ENCODE results near the gene MACF1. TPM values are rescaled to one million over a fixed set of nuclear protein-coding genes. Genes with fewer than 3 reads are reported as not detected.
"Not testable (repeated sequence)": the region's sequence is repeated elsewhere in the genome, so short reads cannot be mapped to it uniquely, and the experiment has no call there.

Gene MACF1
- total RNA-seq, 1 experiment from 2014 or later = 134 TPM

DNA sequence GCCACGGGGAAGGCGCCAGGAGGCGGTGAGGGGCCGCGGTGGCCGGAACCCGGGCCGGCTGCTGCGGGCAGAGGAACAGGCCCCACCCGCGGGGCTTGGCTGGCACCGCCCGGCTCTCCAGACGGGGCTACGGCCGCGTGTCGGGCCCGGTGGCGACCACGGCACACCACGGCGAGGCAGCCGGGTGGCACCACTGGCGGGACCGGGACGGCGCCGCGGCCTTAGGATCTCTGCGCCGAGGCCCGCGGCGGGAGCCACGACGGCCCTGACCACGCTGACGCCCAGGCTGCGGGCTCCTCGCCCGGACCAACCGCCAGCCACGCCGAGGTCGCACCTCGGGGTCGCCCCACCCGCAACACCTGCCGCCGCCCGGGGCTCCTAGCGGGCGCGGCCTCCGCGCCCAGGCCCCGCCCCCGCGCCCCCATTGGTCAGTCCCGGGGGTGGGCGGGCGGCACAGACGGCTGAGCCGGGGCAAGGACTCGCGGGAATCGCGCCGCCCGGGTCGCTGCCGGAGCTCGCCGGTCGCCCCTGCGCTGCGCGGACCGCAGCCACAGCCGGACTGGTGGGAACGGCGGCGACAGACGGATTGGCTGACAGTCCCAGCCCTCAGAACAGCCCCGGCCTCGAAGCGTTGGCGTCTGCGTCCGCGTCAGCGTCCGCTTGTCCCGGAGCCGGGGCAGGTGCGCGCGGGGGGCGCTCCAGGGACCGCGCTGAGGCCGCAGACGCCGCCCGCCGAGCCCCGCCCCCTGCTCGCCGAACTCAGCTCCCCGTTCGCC lies 286.8 kb downstream of the MACF1 start, which contains the start of gene BMP8A:
BMP8A (plus strand) TSS at position 491 of the 776 bp plus-strand sequence. CDS start 356 bp downstream, outside the sequence.
- in situ Hi-C loops (cut with HindIII; ENCODE audit: low sequenced_read_pairs) = no loop called here
- DNase-seq (ENCODE audit: low spot score) = peak; percentile 28

DNA sequence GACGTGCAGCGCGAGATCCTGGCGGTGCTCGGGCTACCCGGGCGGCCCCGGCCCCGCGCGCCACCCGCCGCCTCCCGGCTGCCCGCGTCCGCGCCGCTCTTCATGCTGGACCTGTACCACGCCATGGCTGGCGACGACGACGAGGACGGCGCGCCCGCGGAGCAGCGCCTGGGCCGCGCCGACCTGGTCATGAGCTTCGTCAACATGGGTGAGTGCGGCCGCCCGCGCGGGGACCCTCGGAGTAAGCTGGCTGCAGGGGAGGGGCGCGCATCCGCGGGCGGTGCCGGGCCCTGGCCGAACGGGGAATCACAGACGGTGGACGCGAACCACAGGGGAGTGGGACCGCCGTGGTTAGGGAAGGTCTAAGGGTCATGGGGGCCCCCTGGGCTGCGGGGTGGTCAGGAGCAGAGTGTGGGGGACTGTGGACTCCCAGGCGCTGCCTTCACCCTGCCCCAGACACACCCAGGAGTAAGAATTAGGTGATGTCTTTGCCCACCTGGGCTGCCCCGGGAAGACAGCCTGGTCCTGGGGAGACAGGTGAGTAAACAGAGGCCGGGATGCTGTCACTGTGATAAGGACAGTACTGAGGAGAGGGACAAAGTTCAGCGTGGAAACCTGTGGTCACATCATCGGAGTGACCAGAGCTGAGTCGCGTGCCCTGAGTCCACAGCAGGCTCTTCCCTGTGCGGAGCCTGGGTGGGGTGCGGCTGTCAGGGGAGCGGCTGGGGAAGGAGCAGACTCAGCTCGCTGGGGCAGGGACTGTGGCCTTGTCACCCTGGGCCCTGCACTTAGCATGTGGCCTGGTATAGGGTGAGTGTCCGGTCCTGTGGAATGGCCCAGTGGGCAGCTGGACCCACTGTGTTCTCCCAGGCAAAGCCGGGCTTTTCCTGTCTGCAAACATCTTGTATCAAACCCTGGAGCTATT lies 287.9 kb downstream of the MACF1 start:
- in situ Hi-C loops (cut with HindIII; ENCODE audit: low sequenced_read_pairs); DNase-seq (ENCODE audit: low spot score): not testable (repeated sequence)

DNA sequence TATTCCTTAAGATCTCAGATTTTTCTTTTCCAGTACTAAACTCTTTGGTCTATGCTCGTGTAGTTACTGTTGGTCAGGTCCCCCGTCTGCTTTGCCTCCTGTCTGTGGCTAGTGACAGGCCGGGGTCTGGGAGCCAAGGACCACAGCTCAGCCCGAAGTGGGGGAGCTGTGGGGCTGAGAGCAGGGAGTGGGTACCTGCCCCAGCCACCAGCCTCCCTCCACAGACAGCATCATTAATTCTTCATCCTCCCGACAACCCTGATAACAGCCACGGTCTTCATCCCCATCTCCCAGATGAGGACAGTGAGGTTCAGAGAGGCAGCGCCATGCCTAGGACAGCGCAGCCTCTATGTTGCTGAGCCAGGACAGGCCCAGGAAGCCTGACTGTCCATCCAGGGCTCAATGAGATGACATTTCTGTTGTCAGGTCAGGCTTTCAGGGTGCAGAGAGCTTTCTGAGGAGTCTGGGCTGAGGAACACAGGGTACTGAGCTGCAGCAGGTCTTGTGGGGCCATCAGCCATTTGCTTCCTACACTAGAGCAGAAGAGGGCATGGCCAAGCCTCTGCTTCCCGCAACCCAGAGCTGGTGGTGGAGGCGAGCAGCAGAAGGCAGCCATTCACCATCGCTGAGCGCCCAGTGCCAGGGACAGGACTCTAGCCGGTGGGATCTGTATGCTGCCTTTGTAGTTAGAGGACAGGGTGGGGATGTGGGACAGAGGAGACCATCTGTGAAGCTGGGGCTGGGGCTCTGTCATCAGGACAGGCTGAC lies 288.7 kb downstream of the MACF1 start:
- in situ Hi-C loops (cut with HindIII; ENCODE audit: low sequenced_read_pairs); DNase-seq (ENCODE audit: low spot score): not testable (repeated sequence)

DNA sequence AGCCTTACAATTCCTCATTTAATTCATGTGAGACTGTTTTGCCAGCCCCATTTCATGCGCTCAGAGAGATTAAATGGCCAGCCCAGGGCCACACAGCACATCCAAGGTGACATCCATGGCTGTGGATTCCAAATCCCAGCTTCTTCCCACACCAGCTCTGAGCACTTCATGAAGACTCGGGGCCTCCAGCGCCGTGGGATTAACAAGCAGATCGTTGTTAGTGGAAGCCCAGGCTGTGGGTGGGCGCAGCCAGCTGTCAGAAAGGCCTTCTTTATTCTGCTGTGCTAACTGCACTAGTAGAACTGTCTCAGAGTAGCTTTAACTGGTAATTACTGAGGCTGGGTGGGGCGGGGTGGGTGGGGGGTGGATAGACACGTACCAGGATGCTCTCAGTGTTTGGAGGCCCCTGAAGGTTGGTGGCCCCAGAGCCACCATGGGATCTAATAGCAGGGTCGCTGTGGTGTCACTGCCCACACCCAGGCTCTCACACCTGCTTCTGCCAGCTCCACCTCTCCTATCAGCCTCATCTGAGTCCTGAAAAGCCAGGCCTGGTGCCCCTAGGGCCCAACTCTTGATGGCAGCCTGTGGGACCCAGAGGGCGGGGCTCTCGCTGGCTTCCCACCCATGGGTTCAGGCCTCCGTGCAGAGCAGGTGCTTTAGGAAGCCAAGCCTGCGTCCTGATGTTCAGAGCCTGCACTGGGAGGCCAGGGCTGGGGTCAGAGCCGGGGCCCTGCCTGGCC lies 290.3 kb downstream of the MACF1 start:
- DNase-seq (ENCODE audit: low spot score) = no peak
- in situ Hi-C loops (cut with HindIII; ENCODE audit: low sequenced_read_pairs) = no loop called here

DNA sequence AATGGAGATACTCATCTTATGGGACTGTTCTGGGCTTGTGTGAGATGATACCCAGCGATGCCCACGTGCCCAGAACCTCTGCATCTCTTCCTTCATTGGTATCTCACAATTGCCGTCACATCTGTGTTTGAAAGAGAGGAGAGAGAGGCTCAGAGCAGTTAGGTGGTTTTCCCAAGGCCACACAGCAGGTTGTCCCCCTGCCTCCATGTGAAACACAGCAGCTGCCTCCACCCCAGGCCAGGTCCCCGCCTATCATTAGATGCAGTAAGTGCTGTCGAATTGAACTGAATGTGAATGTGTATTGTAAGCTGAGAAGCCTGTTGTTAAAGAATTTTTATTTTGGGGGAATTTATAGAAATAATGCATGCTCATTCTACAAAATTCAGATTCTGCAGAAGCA lies 292.0 kb downstream of the MACF1 start:
- in situ Hi-C loops (cut with HindIII; ENCODE audit: low sequenced_read_pairs); DNase-seq (ENCODE audit: low spot score): not testable (repeated sequence)

DNA sequence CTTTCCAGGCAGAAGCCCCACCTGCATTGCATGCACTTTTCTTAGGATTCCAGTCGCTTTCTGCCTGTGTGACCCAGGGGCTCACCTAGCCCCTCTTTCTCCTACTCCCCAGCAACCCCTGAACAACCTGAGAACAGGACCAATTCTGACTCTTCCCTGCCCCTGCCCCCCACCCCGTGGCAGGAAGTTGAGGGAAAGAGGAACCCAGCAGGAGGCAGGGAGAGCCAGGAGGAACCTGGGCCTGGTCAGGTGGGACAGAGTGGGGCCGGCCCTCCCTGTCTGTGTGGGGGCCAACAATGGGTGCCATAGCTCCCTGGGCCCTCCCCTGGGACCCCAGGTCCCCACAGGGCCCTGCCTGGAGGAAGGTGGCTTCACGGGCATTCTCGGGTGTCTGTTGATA lies 293.1 kb downstream of the MACF1 start:
- in situ Hi-C loops (cut with HindIII; ENCODE audit: low sequenced_read_pairs) = no loop called here
- DNase-seq (ENCODE audit: low spot score) = no peak

DNA sequence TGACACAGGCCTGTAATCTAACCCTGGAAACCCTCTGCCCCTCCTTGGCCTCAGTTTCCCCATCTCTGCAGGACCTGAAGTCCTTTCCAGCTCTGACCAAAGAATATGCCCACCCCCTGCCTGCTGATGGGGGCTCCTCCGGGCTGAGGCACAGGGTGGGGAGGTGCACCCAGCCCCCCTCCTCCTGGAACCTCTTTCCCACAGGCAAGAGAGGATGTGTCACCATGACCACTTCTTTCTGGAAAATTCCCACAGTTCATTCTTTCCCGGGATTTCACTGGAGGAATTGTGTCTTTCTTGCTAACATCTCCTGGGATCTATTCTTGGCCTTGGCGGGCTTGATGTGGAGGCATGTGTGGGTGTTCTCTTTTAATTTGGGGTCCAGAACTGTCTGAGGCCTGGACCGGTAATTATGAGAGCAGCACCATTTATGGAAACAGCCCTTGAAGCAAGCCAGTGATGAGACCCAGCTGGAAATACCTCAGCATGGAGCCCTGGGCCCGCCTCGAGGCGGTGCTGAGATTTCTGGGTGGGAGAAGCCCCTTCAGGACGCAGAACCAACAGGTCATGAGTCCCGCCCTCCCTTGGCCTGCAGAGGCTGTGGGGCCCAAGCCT lies 293.7 kb downstream of the MACF1 start:
- DNase-seq (ENCODE audit: low spot score); in situ Hi-C loops (cut with HindIII; ENCODE audit: low sequenced_read_pairs): not testable (repeated sequence)

DNA sequence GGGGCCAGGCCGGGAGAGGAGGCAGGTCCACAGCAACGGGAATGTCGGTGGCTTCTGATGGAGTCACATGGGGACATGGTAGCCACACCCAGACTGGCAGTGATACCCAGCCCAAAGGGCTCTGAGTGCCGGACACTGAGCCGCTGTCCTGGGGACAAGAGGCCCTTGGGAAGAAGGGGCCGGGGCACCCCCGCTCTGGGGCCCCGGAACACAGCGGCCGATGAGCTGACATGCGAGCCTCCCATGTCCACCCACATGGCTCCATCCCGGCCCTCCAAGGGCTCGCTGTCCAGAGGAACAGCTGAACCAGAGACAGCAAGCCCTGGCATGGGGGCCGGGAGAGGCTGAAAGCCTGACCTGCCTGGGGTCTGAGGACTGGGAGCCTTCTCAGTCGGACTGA lies 294.3 kb downstream of the MACF1 start:
- DNase-seq (ENCODE audit: low spot score); in situ Hi-C loops (cut with HindIII; ENCODE audit: low sequenced_read_pairs): not testable (repeated sequence)

DNA sequence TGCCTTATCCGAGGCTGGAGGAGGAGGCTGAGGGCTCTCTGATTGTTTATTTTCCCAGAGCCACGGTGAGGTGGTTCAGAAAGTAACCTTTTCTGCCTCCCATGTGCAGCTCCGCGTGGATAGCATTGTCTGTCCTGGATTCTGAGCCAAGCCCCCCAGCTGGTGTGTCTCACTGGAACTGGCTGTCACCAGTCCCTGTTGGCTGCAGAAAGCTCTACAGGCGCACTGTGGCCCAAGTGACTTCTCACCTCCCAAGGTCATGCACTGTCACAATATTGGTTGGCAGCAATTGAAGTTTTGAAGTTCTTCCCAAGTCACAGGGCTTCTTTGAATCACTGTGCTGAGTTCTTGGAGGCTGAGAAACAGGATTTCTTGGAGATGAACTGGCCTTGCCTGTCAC lies 295.2 kb downstream of the MACF1 start:
- no peak for DNase-seq (ENCODE audit: low spot score)
- in situ Hi-C loops (cut with HindIII; ENCODE audit: low sequenced_read_pairs) = no loop called here

DNA sequence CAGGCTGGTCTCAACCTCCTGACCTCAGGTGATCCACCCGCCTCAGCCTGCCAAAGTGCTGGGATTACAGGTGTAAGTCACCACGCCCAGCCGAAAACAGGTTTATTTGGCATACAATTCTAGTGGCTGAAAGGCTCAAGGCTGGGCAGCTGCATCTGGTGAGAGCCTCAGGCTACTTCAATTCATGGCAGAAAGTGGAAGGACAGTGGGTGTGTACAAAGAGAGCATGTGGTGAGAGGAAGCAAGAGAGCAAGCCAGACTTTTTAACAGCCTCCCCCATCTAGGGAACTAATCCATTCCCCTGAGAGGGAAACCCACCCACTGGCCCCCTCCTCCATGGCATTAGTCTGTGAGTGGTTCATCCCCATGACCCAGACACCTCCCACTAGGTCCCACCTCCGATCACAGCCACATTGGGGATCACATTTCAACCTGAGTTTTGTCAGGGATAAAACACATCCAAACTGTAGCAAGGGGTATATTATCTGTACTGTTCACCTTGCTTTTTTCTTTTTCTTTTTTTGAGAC lies 296.4 kb downstream of the MACF1 start:
- in situ Hi-C loops (cut with HindIII; ENCODE audit: low sequenced_read_pairs) = no loop called here
- no peak for DNase-seq (ENCODE audit: low spot score)

DNA sequence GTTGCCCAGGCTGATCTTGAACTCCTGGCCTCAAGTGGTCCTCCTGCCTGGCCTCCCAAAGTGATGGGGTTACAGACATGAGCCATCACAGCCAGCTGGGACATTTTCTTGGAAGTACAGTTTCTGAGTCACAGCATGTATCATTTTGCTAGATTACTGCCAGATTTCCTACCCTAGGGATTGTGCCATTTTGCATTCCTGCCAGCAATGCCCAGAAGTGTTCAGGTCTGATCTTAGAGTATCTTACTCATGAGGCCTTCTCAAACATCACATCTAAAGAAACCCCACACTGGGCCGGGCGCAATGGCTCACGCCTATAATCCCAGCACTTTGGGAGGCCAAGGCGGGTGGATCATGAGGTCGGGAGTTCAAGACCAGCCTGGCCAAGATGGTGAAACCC lies 297.2 kb downstream of the MACF1 start:
- in situ Hi-C loops (cut with HindIII; ENCODE audit: low sequenced_read_pairs) = no loop called here
- no peak for DNase-seq (ENCODE audit: low spot score)

DNA sequence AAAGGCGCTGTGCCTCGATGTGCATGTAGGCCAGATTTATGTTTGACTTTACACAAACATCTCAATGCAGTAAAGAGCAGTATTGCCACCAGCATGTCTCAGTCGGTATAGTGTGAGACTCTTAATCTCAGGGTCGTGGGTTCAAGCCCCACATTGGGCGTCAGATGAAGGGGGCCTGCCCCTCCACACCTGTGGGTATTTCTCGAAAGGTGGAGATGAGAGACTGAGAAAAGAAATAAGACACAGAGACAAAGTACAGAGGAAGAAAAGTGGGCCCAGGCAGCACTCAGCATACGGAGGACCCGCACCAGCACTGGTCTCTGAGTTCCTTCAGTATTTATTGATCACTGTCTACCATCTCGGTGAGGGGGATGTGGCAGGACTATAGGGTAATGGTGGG lies 299.9 kb downstream of the MACF1 start:
- DNase-seq (ENCODE audit: low spot score); in situ Hi-C loops (cut with HindIII; ENCODE audit: low sequenced_read_pairs): not testable (repeated sequence)

DNA sequence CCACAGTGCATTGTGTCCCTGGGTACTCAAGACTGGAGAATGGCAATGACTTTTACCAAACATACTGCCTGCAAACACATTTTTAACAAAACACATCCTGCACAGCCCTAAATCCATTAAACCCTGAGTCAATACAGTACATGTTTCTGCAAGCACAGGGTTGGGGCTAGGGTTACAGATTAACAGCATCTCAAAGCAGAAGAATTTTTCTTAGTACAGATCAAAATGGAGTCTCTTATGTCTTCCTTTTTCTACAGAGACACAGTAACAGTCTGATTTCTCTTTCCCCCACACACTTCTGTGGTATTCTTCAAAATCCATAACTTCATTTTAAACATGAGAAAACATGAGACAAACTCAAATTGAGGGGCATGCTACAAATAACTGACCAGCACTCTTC lies 300.8 kb downstream of the MACF1 start:
- in situ Hi-C loops (cut with HindIII; ENCODE audit: low sequenced_read_pairs) = no loop called here
- no peak for DNase-seq (ENCODE audit: low spot score)

DNA sequence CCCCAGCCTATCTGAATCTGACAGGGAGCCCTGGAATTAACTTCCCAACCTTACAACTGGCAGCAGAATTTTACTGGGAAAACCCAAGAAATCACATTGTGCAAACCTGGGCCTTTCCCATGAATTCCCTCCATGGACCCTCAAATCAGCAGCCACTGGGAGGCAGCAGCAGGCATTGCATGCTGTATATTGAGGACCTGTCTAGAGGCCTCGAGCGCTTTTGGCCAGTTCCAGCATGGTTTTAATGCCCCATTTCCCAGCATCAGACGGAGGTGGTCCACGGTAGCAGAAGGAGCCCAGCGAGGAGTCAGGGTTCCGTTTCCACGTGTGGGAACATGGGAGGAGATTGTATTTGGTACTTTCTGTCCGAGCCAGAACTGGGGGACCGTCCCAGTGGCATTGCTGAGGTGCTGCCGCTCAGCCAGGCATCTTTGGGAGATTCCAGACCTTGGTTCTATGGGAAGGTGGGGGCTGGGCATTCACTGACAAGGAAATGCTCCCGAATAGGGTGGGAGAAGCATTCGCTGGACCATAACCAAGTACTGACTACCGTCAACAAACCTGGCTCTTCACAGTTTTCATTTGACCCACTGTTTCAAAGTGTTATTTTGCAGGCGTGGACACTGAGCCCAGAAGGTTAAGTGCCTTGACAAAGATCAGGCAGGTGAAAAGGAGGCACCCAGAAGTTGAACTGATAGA lies 302.9 kb downstream of the MACF1 start:
- in situ Hi-C loops (cut with HindIII; ENCODE audit: low sequenced_read_pairs) = no loop called here
- peak; percentile 36 for DNase-seq (ENCODE audit: low spot score)

DNA sequence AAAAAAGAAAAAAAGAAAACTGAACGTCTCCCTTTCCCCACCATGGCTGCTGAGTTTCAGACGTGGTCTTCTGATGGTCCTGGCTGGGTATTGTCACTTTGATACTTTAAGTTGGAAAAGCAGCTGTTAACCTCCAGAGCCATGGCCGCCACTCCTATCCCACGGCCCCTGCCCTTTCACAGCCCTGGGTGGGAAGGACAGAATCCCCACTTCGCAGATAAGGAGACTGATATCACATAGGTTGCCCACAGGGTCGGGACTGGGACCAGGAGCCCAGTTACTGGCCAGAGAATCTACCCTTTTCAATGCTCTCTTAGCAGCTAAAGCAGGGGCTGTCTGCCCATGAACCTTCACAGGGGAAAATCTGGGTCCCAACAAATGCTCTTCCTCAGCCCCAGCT lies 303.8 kb downstream of the MACF1 start:
- in situ Hi-C loops (cut with HindIII; ENCODE audit: low sequenced_read_pairs) = no loop called here
- DNase-seq (ENCODE audit: low spot score) = no peak

DNA sequence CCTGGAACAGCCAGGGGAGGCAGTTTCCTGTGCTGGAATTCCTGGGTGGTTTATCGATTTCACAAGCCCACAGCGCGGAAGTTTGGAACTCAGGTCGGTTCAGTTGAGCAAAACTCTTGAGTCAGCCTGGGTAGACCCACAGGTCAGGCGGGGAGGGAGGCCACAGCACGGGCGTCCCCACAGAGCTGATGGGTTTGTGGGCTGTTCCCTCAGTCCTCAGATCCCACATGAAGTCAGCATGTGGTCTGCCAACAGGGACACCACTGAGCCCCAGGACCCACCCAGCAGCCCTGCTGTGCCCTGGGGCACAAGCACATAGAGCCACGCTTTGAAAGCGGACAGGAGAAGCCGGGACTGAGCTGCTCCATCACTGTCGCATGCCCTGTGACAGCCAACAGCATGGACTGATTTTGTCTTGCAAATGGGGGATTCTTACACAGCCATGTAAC lies 304.4 kb downstream of the MACF1 start:
- no peak for DNase-seq (ENCODE audit: low spot score)
- in situ Hi-C loops (cut with HindIII; ENCODE audit: low sequenced_read_pairs) = no loop called here

DNA sequence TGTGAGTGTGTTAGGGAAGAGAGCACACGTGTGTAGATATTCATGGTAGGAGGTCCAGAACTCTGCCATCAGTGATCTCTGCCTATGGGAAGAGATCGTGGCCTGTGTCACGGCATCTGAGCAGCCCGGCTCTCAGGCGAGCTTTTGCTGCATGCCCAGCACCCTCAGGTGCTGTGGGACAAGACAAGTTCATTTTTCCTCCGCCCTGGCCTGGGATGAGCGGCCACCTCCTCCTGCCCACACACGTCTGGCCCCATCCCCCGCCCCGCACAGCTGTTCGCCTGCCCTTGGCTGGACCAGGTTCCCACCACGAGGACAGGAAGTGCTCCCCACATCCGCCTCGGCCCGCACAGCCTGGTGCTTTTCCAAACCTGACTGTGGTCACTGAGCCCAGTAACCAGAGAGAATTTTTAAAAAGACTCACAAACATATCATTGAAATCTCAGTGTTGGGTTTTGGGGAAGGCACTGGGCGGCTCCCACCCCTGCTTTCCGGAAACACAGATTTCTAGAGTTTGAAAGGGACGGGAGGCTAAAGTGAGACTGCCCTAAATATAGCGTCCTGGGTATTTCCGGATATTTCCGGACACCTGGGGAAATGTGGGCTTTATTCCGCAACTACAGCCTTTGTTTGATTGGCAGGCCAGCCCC lies 305.0 kb downstream of the MACF1 start:
- in situ Hi-C loops (cut with HindIII; ENCODE audit: low sequenced_read_pairs) = no loop called here
- no peak for DNase-seq (ENCODE audit: low spot score)
